ENCODE results near the gene FAM83C. TPM values are rescaled to one million over a fixed set of nuclear protein-coding genes. Genes with fewer than 3 reads are reported as not detected.

The FAM83C gene
- total RNA-seq, 1 experiment from 2014 or later = not detected

GRCh38 chr20:35238170-35238569, 54.1 kb downstream of the FAM83C start:
- no peak overlapping the region for H3K4me3 ChIP-seq (replicated peaks in 1 of 2; ENCODE audit: low read depth in 1 of 2, low read length in 2 of 2)
- no peaks in the 10 kb centered on the region for H3K27me3 ChIP-seq (ENCODE audit: insufficient read depth, low read length)
- no TSS peak for BruUV-seq (replicated peaks)
- ATAC-seq (no peak), DNase-seq (ENCODE audit: low read depth, low spot score) (no peak)
- H3K9ac ChIP-seq (ENCODE audit: low read length) = no peak overlapping the region
- no peaks in the 10 kb centered on the region for H3K9me2 ChIP-seq (ENCODE audit: insufficient read depth)
- intact Hi-C loops (cut with micrococcal nuclease) = no loop called here
- no peak overlapping the region for H2AFZ ChIP-seq (ENCODE audit: low read depth, low read length, poor library complexity, severe bottlenecking)
- no peaks in the 10 kb centered on the region for H4K20me1 ChIP-seq (ENCODE audit: insufficient read depth)
- no peaks in the 10 kb centered on the region for H3K36me3 ChIP-seq (ENCODE audit: control insufficient read depth in 1 of 2, insufficient read depth in 2 of 2, low read length in 2 of 2)
- no peaks in the 10 kb centered on the region for H3K4me1 ChIP-seq (ENCODE audit: control insufficient read depth in 1 of 2, insufficient read depth in 2 of 2, low read length in 2 of 2)
- no peaks in the 10 kb centered on the region for H3K79me2 ChIP-seq (ENCODE audit: insufficient read depth, low read length)
- ChIA-PET CTCF (no interaction called here), POLR2A (no interaction called here), RAD21 (ENCODE audit: low non-redundant PET in 1 of 2, low total read pairs in 2 of 2, uncharacterized antibody in 2 of 2, unreplicated experiment in 2 of 2) (no interaction called here)
- H3K9me3 ChIP-seq (ENCODE audit: control insufficient read depth in 1 of 2, insufficient read depth in 1 of 2, low read depth in 1 of 2, low read length in 2 of 2) = no peaks in the 10 kb centered on the region
- no peak for TF ChIP-seq EZH2phosphoT487 (IDR thresholded peaks at IDR 0.05; ENCODE audit: borderline replicate concordance)
- TF ChIP-seq JUND (IDR thresholded peaks at IDR 0.05) = no peak
- TF ChIP-seq POLR2AphosphoS5 (IDR thresholded peaks at IDR 0.05; ENCODE audit: low read depth, low read length) = no peak
- TF ChIP-seq POLR2A (IDR thresholded peaks at IDR 0.05; ENCODE audit: borderline replicate concordance, extremely low read depth, insufficient read depth, insufficient read length) = no peak
- no peak for TF ChIP-seq SIN3A (IDR thresholded peaks at IDR 0.05; ENCODE audit: low read depth)
- no peak for TF ChIP-seq FOSL1 (IDR thresholded peaks at IDR 0.05; ENCODE audit: low read depth)
- no peak for TF ChIP-seq SP1 (IDR thresholded peaks at IDR 0.05; ENCODE audit: low read depth)
- no peak for TF ChIP-seq YY1 (IDR thresholded peaks at IDR 0.05; ENCODE audit: extremely low read depth, insufficient replicate concordance, low read depth, low read length)
- no peak for TF ChIP-seq ZFX (IDR thresholded peaks at IDR 0.05)
- no peak for TF ChIP-seq ATF3 (IDR thresholded peaks at IDR 0.05)
- no peak for TF ChIP-seq CTCF (IDR thresholded peaks at IDR 0.05 in 2 of 3, conservative IDR thresholded peaks at IDR 0.05 in 1 of 3; ENCODE audit: borderline replicate concordance in 1 of 3, insufficient read depth in 1 of 3, low read depth in 2 of 3, low read length in 2 of 3)
- no peak for TF ChIP-seq ZNF274 (IDR thresholded peaks at IDR 0.05; ENCODE audit: low read depth, low read length)
- TF ChIP-seq REST (IDR thresholded peaks at IDR 0.05; ENCODE audit: low read depth) = no peak
- TF ChIP-seq EGR1 (IDR thresholded peaks at IDR 0.05; ENCODE audit: low read depth) = no peak
- no peak for TF ChIP-seq TCF7L2 (IDR thresholded peaks at IDR 0.05; ENCODE audit: borderline replicate concordance, extremely low read depth, insufficient read depth, insufficient read length)
- no peak for TF ChIP-seq RAD21 (IDR thresholded peaks at IDR 0.05; ENCODE audit: low read depth)
- TF ChIP-seq CEBPB (IDR thresholded peaks at IDR 0.05; ENCODE audit: low read depth) = no peak
- TF ChIP-seq CBX3 (IDR thresholded peaks at IDR 0.05; ENCODE audit: low read depth) = no peak
- TF ChIP-seq MAX (IDR thresholded peaks at IDR 0.05) = no peak
- no peak overlapping the region for H3K4me2 ChIP-seq (ENCODE audit: low read length)
- H3K27ac ChIP-seq (ENCODE audit: low read depth, low read length) = no peak overlapping the region
